GM12891 (cell line): ENCODE data around the gene EHBP1.

Experiments
- DNase-seq: peaks from one replicate; pipeline ENCODE4 v3.0.0; 2011; ENCODE audit warnings: low spot score; ENCODE audit not compliant: insufficient read length
- FAIRE-seq: peaks from 2 replicates; lab custom pipeline; 2011; peaks lifted over from hg19 to GRCh38; lab: Jason Lieb, UNC
- PAX5 ChIP-seq: IDR thresholded peaks from 2 replicates; pipeline ENCODE4 v1.6.1; 2011; ENCODE audit warnings: low read length, moderate library complexity, mild to moderate bottlenecking; ENCODE audit not compliant: insufficient read depth, severe bottlenecking
- POLR2A ChIP-seq: IDR thresholded peaks from 2 replicates; pipeline ENCODE4 v1.6.1; 2011; ENCODE audit warnings: low read depth, low read length, control low read depth
- POLR2AphosphoS5 ChIP-seq: IDR thresholded peaks from 2 replicates; pipeline ENCODE4 v1.6.1; 2011; ENCODE audit warnings: low read depth, low read length, control low read depth
- POU2F2 ChIP-seq: IDR thresholded peaks from 2 replicates; pipeline ENCODE4 v1.6.1; 2011; ENCODE audit warnings: low read depth, mild to moderate bottlenecking, control low read depth, low read length, moderate library complexity
- SPI1 ChIP-seq: IDR thresholded peaks from 2 replicates; pipeline ENCODE4 v1.6.1; 2011; ENCODE audit warnings: low read depth, low read length, control low read depth
- TAF1 ChIP-seq: IDR thresholded peaks from 2 replicates; pipeline ENCODE4 v1.6.1; 2011; ENCODE audit warnings: low read depth, low read length, control low read depth

The EHBP1 gene

GRCh38 chr2:62717503-62718081, 12.1 kb downstream of the EHBP1 start:
- DNase-seq (no peak), FAIRE-seq (no peak)
- TF ChIP-seq POLR2A (no peak), POLR2AphosphoS5 (no peak), TAF1 (no peak), SPI1 (no peak), POU2F2 (no peak), PAX5 (no peak)

- DNase-seq, result no peak
- no peak for FAIRE-seq
- TF ChIP-seq PAX5, result no peak
- TF ChIP-seq POLR2A, result no peak
- no peak for TF ChIP-seq TAF1
- TF ChIP-seq POLR2AphosphoS5, result no peak
- no peak for TF ChIP-seq POU2F2
- no peak for TF ChIP-seq SPI1
These were observed 12.8 kb downstream of the EHBP1 start for GRCh38 chr2:62718225-62718822.

GRCh38 chr2:62719757-62720156, 14.2 kb downstream of the EHBP1 start:
- no peak for TF ChIP-seq POLR2A
- TF ChIP-seq POU2F2, result no peak
- no peak for TF ChIP-seq SPI1
- TF ChIP-seq PAX5, result no peak
- TF ChIP-seq POLR2AphosphoS5, result no peak
- no peak for TF ChIP-seq TAF1
- DNase-seq (no peak), FAIRE-seq (no peak)

- no peak for DNase-seq
- FAIRE-seq, result no peak
- no peak for TF ChIP-seq SPI1
These were observed 17.2 kb downstream of the EHBP1 start for GRCh38 chr2:62722679-62723078.

- TF ChIP-seq PAX5 (no peak), POLR2AphosphoS5 (no peak), SPI1 (no peak), POLR2A (no peak), TAF1 (no peak), POU2F2 (no peak)
- FAIRE-seq, result no peak
- DNase-seq, result no peak
These were observed 17.7 kb downstream of the EHBP1 start for GRCh38 chr2:62723253-62723652.

GRCh38 chr2:62724106-62724505, 18.6 kb downstream of the EHBP1 start:
- DNase-seq (no peak), FAIRE-seq (no peak)
- TF ChIP-seq POLR2A (no peak), POLR2AphosphoS5 (no peak), POU2F2 (no peak), SPI1 (no peak), TAF1 (no peak), PAX5 (no peak)

GRCh38 chr2:62724886-62725711, 19.6 kb downstream of the EHBP1 start:
- no peak for FAIRE-seq
- no peak for DNase-seq
- TF ChIP-seq SPI1 (no peak), TAF1 (no peak), POU2F2 (no peak), POLR2AphosphoS5 (no peak), POLR2A (no peak), PAX5 (no peak)

- TF ChIP-seq TAF1 (no peak), POU2F2 (no peak), PAX5 (no peak), POLR2A (no peak), SPI1 (no peak), POLR2AphosphoS5 (no peak)
- FAIRE-seq (no peak), DNase-seq (no peak)
These were observed 20.2 kb downstream of the EHBP1 start for GRCh38 chr2:62725712-62726055.

- no peak for DNase-seq
These were observed 21.9 kb downstream of the EHBP1 start for GRCh38 chr2:62727259-62727867.

More at GRCh38 chr2:62727259-62727867, 21.9 kb downstream of the EHBP1 start:
- TF ChIP-seq SPI1, result no peak
- no peak for TF ChIP-seq POLR2AphosphoS5
- TF ChIP-seq POU2F2, result no peak
- TF ChIP-seq PAX5, result no peak
- no peak for TF ChIP-seq TAF1
- TF ChIP-seq POLR2A, result no peak
- FAIRE-seq, result no peak
